Ishikawa (cell line): ENCODE data around the gene EDN2.

Source experiments
- CEBPB ChIP-seq: IDR thresholded peaks from 2 replicates; pipeline ENCODE4 v1.6.1; 2012
- CREB1 ChIP-seq: IDR thresholded peaks from 2 replicates; pipeline ENCODE4 v1.6.1; 2012; ENCODE audit warnings: low read depth
- EGR1 ChIP-seq: IDR thresholded peaks from 2 replicates; pipeline ENCODE4 v1.6.1; 2012
- EP300 ChIP-seq: IDR thresholded peaks from 2 replicates; pipeline ENCODE4 v1.6.1; 2012; ENCODE audit warnings: borderline replicate concordance
- FOXM1 ChIP-seq: IDR thresholded peaks from 2 replicates; pipeline ENCODE4 v1.6.1; 2012; ENCODE audit warnings: low read depth, borderline replicate concordance
- MAX ChIP-seq: IDR thresholded peaks from 2 replicates; pipeline ENCODE4 v1.6.1; 2012
- NFIC ChIP-seq: IDR thresholded peaks from 2 replicates; pipeline ENCODE4 v1.6.1; 2012
- RAD21 ChIP-seq: IDR thresholded peaks from 2 replicates; pipeline ENCODE4 v1.6.1; 2012; ENCODE audit warnings: low read depth
- REST ChIP-seq: IDR thresholded peaks from 2 replicates; pipeline ENCODE4 v1.6.1; 2012; ENCODE audit warnings: low read depth, mild to moderate bottlenecking
- TAF1 ChIP-seq: IDR thresholded peaks from 2 replicates; pipeline ENCODE4 v1.6.1; 2012; ENCODE audit warnings: low read depth, mild to moderate bottlenecking
- TCF12 ChIP-seq: IDR thresholded peaks from 2 replicates; pipeline ENCODE4 v1.6.1; 2012; ENCODE audit warnings: low read depth
- TEAD4 ChIP-seq: IDR thresholded peaks from 2 replicates; pipeline ENCODE4 v1.6.1; 2012
- USF1 ChIP-seq: IDR thresholded peaks from 2 replicates; pipeline ENCODE4 v1.6.1; 2012
- YY1 ChIP-seq: IDR thresholded peaks from 2 replicates; pipeline ENCODE4 v1.6.1; 2012; ENCODE audit warnings: low read depth
- ZBTB7A ChIP-seq: IDR thresholded peaks from 2 replicates; pipeline ENCODE4 v1.6.1; 2012; ENCODE audit warnings: low read depth

Gene EDN2

GRCh38 chr1:41483001-41483850, 1.3 kb downstream of the EDN2 start:
- no peak for TF ChIP-seq FOXM1
- no peak for TF ChIP-seq CEBPB
- no peak for TF ChIP-seq RAD21
- no peak for TF ChIP-seq TEAD4
- TF ChIP-seq MAX = no peak

GRCh38 chr1:41482001-41482765, 2.3 kb downstream of the EDN2 start:
- TF ChIP-seq TEAD4 (peak; percentile 45; the same call in 1 of the 2 replicates), NFIC (peak; percentile 98), TCF12 (peak; percentile 73), RAD21 (no peak; the same call in 1 of the 2 replicates), EGR1 (0 out of 2 replicates have a peak, but pooled peaks have one; percentile 46), MAX (peak; percentile 47; the same call in 1 of the 2 replicates), EP300 (peak; percentile 69; the same call in 1 of the 2 replicates), CEBPB (no peak; the same call in 1 of the 2 replicates)

GRCh38 chr1:41481109-41481775, 3.2 kb downstream of the EDN2 start:
- no peak for TF ChIP-seq TAF1
- TF ChIP-seq EP300 = no peak
- TF ChIP-seq TCF12 = no peak
- no peak for TF ChIP-seq FOXM1
- TF ChIP-seq REST = no peak
- no peak for TF ChIP-seq CEBPB
- TF ChIP-seq TEAD4 = no peak
- no peak for TF ChIP-seq MAX
- no peak for TF ChIP-seq YY1
- no peak for TF ChIP-seq RAD21
- TF ChIP-seq EGR1 = no peak
- TF ChIP-seq NFIC = no peak
- TF ChIP-seq USF1 = no peak
- TF ChIP-seq CREB1 = no peak
- no peak for TF ChIP-seq ZBTB7A

- no peak for TF ChIP-seq TAF1
- TF ChIP-seq RAD21 = no peak
- TF ChIP-seq ZBTB7A = no peak
- no peak for TF ChIP-seq CREB1
- no peak for TF ChIP-seq CEBPB
- no peak for TF ChIP-seq YY1
- no peak for TF ChIP-seq EP300
- no peak for TF ChIP-seq MAX
- TF ChIP-seq TCF12 = no peak
- TF ChIP-seq USF1 = no peak
- TF ChIP-seq EGR1 = no peak
- no peak for TF ChIP-seq TEAD4
Observed at GRCh38 chr1:41480204-41481108, 4.0 kb downstream of the EDN2 start.

GRCh38 chr1:41479808-41480160, 4.7 kb downstream of the EDN2 start:
- no peak for TF ChIP-seq RAD21
- TF ChIP-seq EGR1 = no peak
- TF ChIP-seq USF1 = no peak
- TF ChIP-seq REST = no peak
- no peak for TF ChIP-seq TAF1
- TF ChIP-seq TEAD4 = no peak
- no peak for TF ChIP-seq FOXM1
- no peak for TF ChIP-seq CREB1
- TF ChIP-seq YY1 = no peak
- no peak for TF ChIP-seq MAX
- no peak for TF ChIP-seq EP300
- TF ChIP-seq TCF12 = no peak
- TF ChIP-seq CEBPB = no peak
- TF ChIP-seq NFIC = no peak
- TF ChIP-seq ZBTB7A = no peak
